ENCODE data around the gene SIRT6. TPM values are rescaled to one million over a fixed set of nuclear protein-coding genes. Genes with fewer than 3 reads are reported as not detected.

SIRT6 gene
- total and polyA plus RNA-seq, 10 of the 15 experiments (the other 5 are each of a cell fraction or from before 2014, with no cell fraction given): 1.3 to 49.6 (median 24.2) TPM

- no peaks in the 10 kb centered on the region for H3K79me2 ChIP-seq (ENCODE audit: control insufficient read depth, insufficient read depth, low read length)
- ChIA-PET RAD21 (ENCODE audit: unreplicated experiment) (interaction anchor here (0.6 to 2.4 kb wide), 3 partner anchors 23 to 722 kb away, joined by 3 to 10 read pairs (median 4); partner anchors contain the start of gene EBI3), CTCF (interaction anchor here (0.6 to 3.4 kb wide), 17 partner anchors 8 to 221 kb away, joined by 3 to 19 read pairs (median 6); partner anchors contain the start of genes EBI3 and EEF2), POLR2A (no interaction called here), SMC1A (ENCODE audit: uncharacterized antibody, unreplicated experiment) (interaction anchor here (0.8 to 1.0 kb wide), 2 partner anchors 64 to 445 kb away, joined by 3 read pairs; partner anchors contain the start of gene MRPL54)
- no peak for DNase-seq (ENCODE audit: low read depth, low spot score)
- intact Hi-C loops (cut with micrococcal nuclease; ENCODE audit: unreplicated experiment): no loop called here
- no peaks in the 10 kb centered on the region for H4K20me1 ChIP-seq (ENCODE audit: control insufficient read depth, insufficient read depth)
- in situ Hi-C loops (cut with MboI): loop anchor here (10.0 kb wide), 1 partner anchor 542 kb away; no protein-coding TSS in a partner anchor
- no peaks in the 10 kb centered on the region for H3K36me3 ChIP-seq (ENCODE audit: control insufficient read depth in 2 of 2, insufficient read depth in 2 of 2, low read length in 1 of 2)
- H3K27me3 ChIP-seq (replicated peaks in 1 of 2; ENCODE audit: control insufficient read depth in 2 of 2, insufficient read depth in 2 of 2, low read length in 1 of 2): no peaks in the 10 kb centered on the region
- no peak overlapping the region for H3K4me3 ChIP-seq
- TF ChIP-seq ZSCAN29 (IDR thresholded peaks at IDR 0.05) (no peak), ZNF384 (IDR thresholded peaks at IDR 0.05; ENCODE audit: borderline replicate concordance, low read depth, low read length) (0 out of 2 replicates have a peak, but pooled peaks have one; percentile 3), RAD51 (IDR thresholded peaks at IDR 0.05) (no peak), RAD21 (IDR thresholded peaks at IDR 0.05; ENCODE audit: insufficient read depth, low read depth, low read length) (peak; percentile 27; the same call in 1 of the 2 replicates), ATF2 (IDR thresholded peaks at IDR 0.05; ENCODE audit: low read length) (no peak), CTCF (IDR thresholded peaks at IDR 0.05 in 2 of 3, conservative IDR thresholded peaks at IDR 0.05 in 1 of 3; ENCODE audit: control insufficient read depth in 2 of 3, extremely low read depth in 1 of 3, insufficient read depth in 1 of 3, low read depth in 3 of 3, low read length in 3 of 3) (peak; percentile 42 to 52 (median 46); a peak in 5 of 6 replicates)
- BruUV-seq (replicated peaks): no TSS peak
- no peak overlapping the region for H3K4me2 ChIP-seq (ENCODE audit: control insufficient read depth, insufficient read depth)
- ATAC-seq: peak; percentile 67
- no peak overlapping the region for H2AFZ ChIP-seq (ENCODE audit: control insufficient read depth, low read depth, low read length)
- H3K9ac ChIP-seq (ENCODE audit: control insufficient read depth, insufficient read depth, low read length): no peak overlapping the region
- WGBS (ENCODE audit: insufficient coverage, insufficient replicate concordance, low lambda C conversion rate, missing lambda C conversion rate): 62% methylated on average over 10 of the region's 10 CpGs
- no peaks in the 10 kb centered on the region for H3K4me1 ChIP-seq (ENCODE audit: control insufficient read depth, insufficient read depth, low read length)
- H3K9me3 ChIP-seq (replicated peaks; ENCODE audit: control insufficient read depth, insufficient read depth, low read length): no peaks in the 10 kb centered on the region
- no peak overlapping the region for H3K27ac ChIP-seq (ENCODE audit: control insufficient read depth, insufficient read depth)
- peak; percentile 27 for FAIRE-seq
These were observed 24.6 kb upstream of the SIRT6 start for GRCh38 chr19:4206818-4207484.
